CD4-positive, alpha-beta T cell (primary cell): Measurements from ENCODE around the gene NKAIN2. TPM values are rescaled to one million over a fixed set of nuclear protein-coding genes. Genes with fewer than 3 reads are reported as not detected.
"Not testable (repeated sequence)": the region's sequence is repeated elsewhere in the genome, so short reads cannot be mapped to it uniquely, and the experiment has no call there.

Experiments used
- ATAC-seq: fragments of 200-7000 bp; cut with Tn5 transposase; one replicate; pipeline ENCODE4 v1.10.0; 2022; ENCODE audit warnings: mild to moderate bottlenecking; ENCODE audit not compliant: poor library complexity
- CTCF ChIA-PET: fragments of 350-600 bp; sonication (Branson Sonifier 250); formaldehyde crosslinking; loops from one replicate; lab custom pipeline; 2021; ENCODE audit warnings: antibody characterized with exemption, inconsistent platforms; lab: Charles Lee
- POLR2A ChIA-PET: fragments of 350-600 bp; sonication (Branson Sonifier 250); formaldehyde crosslinking; loops from one replicate; lab custom pipeline; 2021; ENCODE audit warnings: antibody characterized with exemption, inconsistent platforms; lab: Charles Lee
- DNase-seq, 14 experiments: peaks; one replicate each; pipeline ENCODE4 v3.0.0-alpha.2; 2013 to 2020; ENCODE audit warnings: mixed read lengths in 2 of 14
- H3K27ac ChIP-seq, 2 donors: one replicate each; pipeline versions ENCODE4 v1.5.1 to v1.7.0; 2013; ENCODE audit warnings: low read length in 2 of 2, low read depth in 1 of 2, mild to moderate bottlenecking in 1 of 2
- H3K27me3 ChIP-seq, 2 experiments: 1 replicate in 1 of 2; 2 replicates in 1 of 2; pipeline versions ENCODE4 v1.6.1 to v1.7.0; 2013; ENCODE audit warnings: low read length in 2 of 2, control low read depth in 1 of 2, mild to moderate bottlenecking in 1 of 2, moderate library complexity in 1 of 2; ENCODE audit not compliant: insufficient read depth in 2 of 2, control insufficient read depth in 1 of 2
- H3K36me3 ChIP-seq: one replicate; pipeline ENCODE4 v1.6.1; 2013; ENCODE audit warnings: low read length, control low read depth; ENCODE audit not compliant: insufficient read depth
- H3K4me1 ChIP-seq: one replicate; pipeline ENCODE4 v1.6.1; 2013; ENCODE audit warnings: low read length, control low read depth; ENCODE audit not compliant: insufficient read depth
- H3K4me3 ChIP-seq: one replicate; pipeline ENCODE4 v1.5.1; 2013; ENCODE audit warnings: mild to moderate bottlenecking, low read length, moderate library complexity
- H3K9me3 ChIP-seq, 2 experiments: 1 replicate in 1 of 2; 2 replicates in 1 of 2; pipeline versions ENCODE4 v1.6.1 to v1.7.0; 2013; ENCODE audit warnings: low read length in 2 of 2, mild to moderate bottlenecking in 2 of 2, control low read depth in 1 of 2, moderate library complexity in 1 of 2; ENCODE audit not compliant: control insufficient read depth in 1 of 2, insufficient read depth in 1 of 2
- H3K27ac Mint-ChIP-seq: one replicate; pipeline ENCODE4 v1.8.0; 2020; ENCODE audit warnings: mixed read lengths
- H3K27me3 Mint-ChIP-seq: one replicate; pipeline ENCODE4 v1.8.0; 2021; ENCODE audit warnings: mixed read lengths
- H3K36me3 Mint-ChIP-seq: one replicate; pipeline ENCODE4 v1.8.0; 2021; ENCODE audit warnings: low read depth, mixed read lengths
- H3K4me1 Mint-ChIP-seq: one replicate; pipeline ENCODE4 v1.8.0; 2021; ENCODE audit warnings: low read depth, mixed read lengths
- H3K4me3 Mint-ChIP-seq: one replicate; pipeline ENCODE4 v1.8.0; 2020; ENCODE audit warnings: mild to moderate bottlenecking, mixed read lengths
- H3K9me3 Mint-ChIP-seq: one replicate; pipeline ENCODE4 v1.8.0; 2020; ENCODE audit warnings: mixed read lengths
- CTCF ChIP-seq: fragments of 200-600 bp; IDR thresholded peaks from one replicate; pipeline ENCODE4 v1.8.0; 2022; ENCODE audit warnings: antibody characterized with exemption, mild to moderate bottlenecking
- intact Hi-C, 2 experiments: fragments of 100-400 bp; cut with DNase I in 1 of 2; cut with micrococcal nuclease in 1 of 2; formaldehyde crosslinking; loops; one replicate each; pipeline versions ENCODE4 v1.15.1 to v1.9.0; 2023 to 2025; cut with DNase I, micrococcal nuclease
- total RNA-seq, 174 experiments: library from RNA in 2 of 174; stranded (reverse) in 2 of 174; gene quantifications; one replicate each; pipeline ENCODE4 v1.2.3 and lab custom pipeline; 2021 to 2026

Gene NKAIN2
- total RNA-seq, 2 experiments from 2014 or later, result not detected

GRCh38 chr6:124560873-124561567 is 757.4 kb downstream of the NKAIN2 start:
- Mint-ChIP-seq H3K36me3 (no peaks in the 10 kb centered on the region), H3K9me3 (peaks cover 7% of the 10 kb centered on the region), H3K27me3 (no peaks in the 10 kb centered on the region), H3K27ac (no peak overlapping the region), H3K4me1 (no peaks in the 10 kb centered on the region), H3K4me3 (no peak overlapping the region)
- CTCF ChIA-PET, result no interaction called here
- Histone ChIP-seq H3K36me3 (no peaks in the 10 kb centered on the region), H3K4me1 (no peaks in the 10 kb centered on the region), H3K27ac (no peak overlapping the region), H3K9me3 (peaks cover 0 to 10% of the 10 kb centered on the region in 2 experiments), H3K4me3 (no peak overlapping the region), H3K27me3 (no peaks in the 10 kb centered on the region)
- intact Hi-C loops, result no loop called here
- ATAC-seq (no peak), DNase-seq (no peak)
- POLR2A ChIA-PET, result no interaction called here
- no peak for TF ChIP-seq CTCF

- Mint-ChIP-seq H3K4me3 (no peak overlapping the region), H3K36me3 (no peaks in the 10 kb centered on the region), H3K4me1 (no peaks in the 10 kb centered on the region), H3K9me3 (peaks cover 3% of the 10 kb centered on the region), H3K27me3 (no peaks in the 10 kb centered on the region), H3K27ac (no peak overlapping the region)
- Histone ChIP-seq H3K27me3 (no peaks in the 10 kb centered on the region), H3K27ac (no peak overlapping the region), H3K9me3 (peaks cover 0 to 10% of the 10 kb centered on the region in 2 experiments), H3K4me1 (no peaks in the 10 kb centered on the region), H3K36me3 (no peaks in the 10 kb centered on the region), H3K4me3 (no peak overlapping the region)
- DNase-seq (no peak), ATAC-seq (no peak)
- POLR2A ChIA-PET, result no interaction called here
- TF ChIP-seq CTCF, result no peak
- intact Hi-C loops, result no loop called here
- CTCF ChIA-PET, result no interaction called here
Observed at GRCh38 chr6:124561635-124562130, 758.0 kb downstream of the NKAIN2 start.

- ATAC-seq, H3K36me3 ChIP-seq, H3K27ac Mint-ChIP-seq, H3K4me3 Mint-ChIP-seq, POLR2A ChIA-PET, H3K27ac ChIP-seq, H3K4me1 ChIP-seq, H3K4me3 ChIP-seq, intact Hi-C loops, DNase-seq, H3K36me3 Mint-ChIP-seq, H3K9me3 Mint-ChIP-seq, H3K4me1 Mint-ChIP-seq, H3K27me3 Mint-ChIP-seq, CTCF ChIA-PET, H3K27me3 ChIP-seq: not testable (repeated sequence)
- H3K9me3 ChIP-seq, result peaks cover 0 to 10% of the 10 kb centered on the region in 2 experiments
Observed at GRCh38 chr6:124564125-124564524, 760.5 kb downstream of the NKAIN2 start.

GRCh38 chr6:124567401-124567800 is 763.7 kb downstream of the NKAIN2 start:
- Mint-ChIP-seq H3K4me3 (no peak overlapping the region), H3K27me3 (no peaks in the 10 kb centered on the region), H3K27ac (no peak overlapping the region), H3K36me3 (no peaks in the 10 kb centered on the region), H3K4me1 (no peaks in the 10 kb centered on the region), H3K9me3 (peaks cover 11% of the 10 kb centered on the region)
- peaks cover 0 to 15% of the 10 kb centered on the region in 2 experiments for H3K9me3 ChIP-seq
- H3K27me3 ChIP-seq, result no peaks in the 10 kb centered on the region
- DNase-seq, result no peak
- intact Hi-C loops, result no loop called here
- CTCF ChIA-PET, result no interaction called here
- no peak overlapping the region for H3K27ac ChIP-seq
- no peaks in the 10 kb centered on the region for H3K36me3 ChIP-seq
- ATAC-seq, result no peak
- no peak overlapping the region for H3K4me3 ChIP-seq
- POLR2A ChIA-PET, result no interaction called here
- TF ChIP-seq CTCF, result no peak
- no peaks in the 10 kb centered on the region for H3K4me1 ChIP-seq
